MM.1S (cell line): ENCODE data around the gene POU2F2.

Source experiments
- CTCF ChIP-seq: fragments of 300-600 bp; sonication (generic); IDR thresholded peaks from 2 replicates; pipeline ENCODE4 v1.5.1; 2016; ENCODE audit warnings: antibody characterized with exemption, low read length, mixed read lengths
- EZH2 ChIP-seq: fragments of 300-600 bp; sonication (generic); optimal IDR thresholded peaks from 2 replicates; pipeline ENCODE3; 2017; ENCODE audit warnings: low read depth, mild to moderate bottlenecking, antibody characterized with exemption, low read length, mixed read lengths
- EZH2phosphoT487 ChIP-seq: fragments of 300-600 bp; sonication (generic); IDR thresholded peaks from 2 replicates; pipeline ENCODE4 v1.6.1; 2018; ENCODE audit warnings: antibody characterized with exemption, low read length

- TF ChIP-seq EZH2 (no peak), CTCF (no peak), EZH2phosphoT487 (no peak)
Observed at GRCh38 chr19:42089191-42089750, 43.0 kb downstream of the POU2F2 start.
